HG02588 (cell line): Measurements from ENCODE around the gene ZNHIT2.
A peak's percentile ranks its signal among the peaks of the same experiment; 100 is the strongest.
"Not testable (repeated sequence)": the region's sequence is repeated elsewhere in the genome, so short reads cannot be mapped to it uniquely, and the experiment has no call there.

ENCODE experiments used
- ATAC-seq: cut with Tn5 transposase; IDR thresholded peaks from one replicate; pipeline ENCODE4 v1.9.1; 2021; ENCODE audit warnings: mild to moderate bottlenecking, moderate library complexity; ENCODE audit not compliant: unreplicated experiment

The ZNHIT2 gene

DNA sequence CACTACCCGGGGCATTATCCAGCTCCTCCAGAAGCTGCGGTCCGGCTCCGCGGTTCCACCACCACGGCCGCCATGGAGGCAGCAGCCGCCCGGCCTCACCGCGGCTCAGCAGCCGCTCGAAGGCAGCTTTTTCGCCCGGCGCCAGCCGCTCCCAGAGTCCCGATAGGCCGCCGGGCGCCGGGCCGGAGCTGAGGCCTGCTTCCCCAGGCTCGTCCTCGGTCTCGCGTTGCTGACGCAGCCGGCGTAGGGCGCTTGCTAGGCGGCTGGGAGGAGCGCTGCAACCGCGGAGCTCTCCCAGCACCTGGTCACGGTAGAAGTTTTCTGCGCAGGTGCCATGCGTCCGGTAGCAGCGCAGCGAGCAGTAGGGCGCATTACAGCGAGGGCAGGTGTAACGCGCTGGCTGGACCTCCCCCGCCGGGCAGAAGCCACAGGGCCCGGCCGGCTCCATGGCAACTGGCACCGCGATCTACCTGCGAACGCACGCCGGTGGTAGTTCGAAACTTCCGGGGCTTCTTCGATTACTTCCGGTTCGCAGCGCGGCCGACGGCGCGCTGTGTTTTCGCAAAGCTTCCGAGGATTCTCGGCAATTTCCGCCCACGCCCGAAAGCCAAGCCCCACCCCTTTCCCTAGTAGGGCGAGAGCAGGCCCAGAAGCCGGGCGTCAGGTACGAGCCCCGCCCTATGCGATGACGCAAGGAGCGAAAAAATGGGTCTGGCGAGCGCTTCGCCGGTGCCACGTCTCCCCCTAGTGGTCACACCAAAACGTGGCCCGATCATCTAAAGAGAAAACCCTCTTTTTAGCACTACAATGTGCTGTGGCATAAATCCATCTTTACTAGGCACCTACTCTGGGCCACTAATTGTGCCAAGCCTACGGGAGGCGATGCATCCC, at the start of gene ZNHIT2:
Gene ZNHIT2, minus strand, starts transcription at position 496 of the 891 bp plus-strand sequence. Its CDS starts 48 bp downstream, at position 448.
- peak; percentile 52 for ATAC-seq

DNA sequence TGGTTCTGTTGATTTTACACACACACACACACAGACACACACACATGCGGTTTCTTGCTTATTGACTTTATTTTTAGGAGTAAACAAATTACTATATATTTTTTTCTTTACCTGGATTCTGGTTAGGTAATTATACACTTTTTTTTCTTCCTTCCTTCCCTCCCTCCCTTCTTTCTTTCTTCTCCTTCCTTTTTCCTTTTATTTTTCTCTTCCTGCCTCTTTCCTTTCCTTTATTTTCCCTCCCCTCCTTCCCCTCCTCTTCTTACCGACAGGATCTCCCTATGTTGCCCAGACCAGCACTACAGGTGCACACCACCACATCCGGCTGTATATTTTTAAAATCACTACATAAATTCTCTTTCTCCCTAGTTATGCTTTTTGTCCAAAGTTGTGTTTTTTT, 49.4 kb upstream of the ZNHIT2 start:
- no peak for ATAC-seq

DNA sequence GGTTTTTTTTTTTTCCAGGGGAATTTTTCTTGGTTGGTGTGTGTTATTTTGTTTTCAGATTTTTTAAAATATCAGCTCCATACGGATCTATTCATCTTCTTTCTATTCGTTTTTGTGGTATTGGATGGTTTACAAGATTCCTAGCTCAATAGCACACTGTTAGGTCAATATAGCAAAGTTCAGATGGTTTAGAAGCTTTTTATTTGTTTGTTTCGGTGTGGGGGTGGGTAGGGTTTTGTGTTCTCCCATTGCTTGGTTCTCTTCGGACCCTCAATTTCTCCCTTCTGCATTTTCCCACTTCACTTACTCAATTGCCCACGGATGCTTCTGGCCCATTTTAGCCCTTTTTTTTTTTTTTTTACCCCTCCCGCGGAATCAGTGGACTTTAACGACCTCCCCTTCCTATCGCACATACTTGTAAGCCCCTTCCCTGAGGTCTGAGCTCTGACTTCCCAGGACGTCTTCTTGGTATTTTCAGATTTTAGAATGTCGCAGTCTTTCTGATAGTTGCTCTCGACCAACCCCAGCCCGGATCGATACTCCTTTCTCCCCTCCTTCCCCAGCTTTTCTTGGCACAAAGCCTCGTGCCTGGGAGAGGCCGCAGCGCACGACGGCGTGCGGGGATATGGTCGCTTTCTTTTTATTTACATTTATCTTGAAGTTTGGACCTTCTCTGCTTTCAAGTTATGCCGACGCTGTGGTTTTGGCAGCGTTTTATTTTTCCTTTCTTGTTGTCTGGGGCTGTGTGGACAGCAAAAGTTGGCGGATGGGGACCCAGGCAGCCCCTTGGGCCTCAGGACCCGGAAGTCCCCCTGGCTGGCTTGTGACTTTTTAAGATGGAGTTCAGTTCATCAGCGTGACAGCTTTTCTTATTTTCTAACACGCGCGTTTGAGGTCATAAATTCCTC, 48.2 kb upstream of the ZNHIT2 start:
- ATAC-seq: no peak

DNA sequence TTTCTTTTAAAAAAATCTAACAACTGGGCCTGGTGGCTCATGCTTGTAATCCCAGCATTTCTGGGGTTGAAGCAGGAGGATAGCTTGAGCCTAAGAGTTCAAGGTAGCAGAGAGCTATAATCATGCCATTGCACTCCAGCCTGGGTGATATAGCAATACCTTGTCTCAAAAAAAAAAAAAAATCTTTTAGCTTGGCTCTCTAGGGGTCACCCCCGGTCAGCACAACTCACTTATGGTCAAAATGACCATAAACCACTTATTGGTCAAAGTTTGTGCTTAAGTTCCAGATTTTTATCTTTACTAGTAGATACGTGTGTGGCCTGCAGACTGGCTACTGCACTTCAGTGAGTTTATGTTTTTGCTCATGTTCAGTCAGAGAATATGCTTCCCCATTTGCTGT, 46.2 kb upstream of the ZNHIT2 start:
- no peak for ATAC-seq

DNA sequence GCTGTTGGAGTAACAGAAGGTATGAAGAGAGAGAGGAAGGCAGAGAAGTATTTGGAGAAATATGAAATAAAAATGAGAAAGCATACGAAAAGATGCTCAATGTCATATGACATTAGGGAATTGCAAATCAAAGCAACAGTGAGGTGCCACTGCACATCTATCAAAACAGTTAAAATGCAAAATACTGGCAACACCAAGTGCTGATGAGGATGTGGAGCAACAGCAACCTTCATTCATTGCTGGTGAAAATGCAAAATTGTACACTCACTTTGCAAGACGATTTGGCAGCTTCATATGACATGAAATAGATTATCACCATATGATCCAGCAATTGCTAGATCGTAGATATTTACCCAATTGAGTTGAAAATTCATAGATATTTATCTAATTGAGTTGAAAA, 43.1 kb upstream of the ZNHIT2 start:
- no peak for ATAC-seq

DNA sequence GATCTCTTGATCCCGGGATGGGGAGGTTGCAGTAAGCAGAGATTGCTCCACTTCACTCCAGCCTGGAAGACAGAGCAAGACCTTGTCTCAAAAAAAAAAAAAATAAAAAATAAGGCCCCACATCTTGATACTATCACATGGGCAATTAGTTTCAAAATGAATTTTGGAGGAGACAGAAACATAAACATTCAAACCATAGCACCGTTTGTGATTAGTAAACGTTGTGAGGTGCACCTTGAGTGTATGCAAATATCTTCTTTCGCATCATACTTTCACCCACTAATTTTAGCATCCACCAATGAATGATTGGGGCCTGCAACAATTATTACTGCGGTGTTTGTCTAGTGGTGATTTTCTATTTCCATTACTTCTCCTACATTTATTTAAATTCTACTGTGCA, 41.5 kb upstream of the ZNHIT2 start:
- no peak for ATAC-seq

DNA sequence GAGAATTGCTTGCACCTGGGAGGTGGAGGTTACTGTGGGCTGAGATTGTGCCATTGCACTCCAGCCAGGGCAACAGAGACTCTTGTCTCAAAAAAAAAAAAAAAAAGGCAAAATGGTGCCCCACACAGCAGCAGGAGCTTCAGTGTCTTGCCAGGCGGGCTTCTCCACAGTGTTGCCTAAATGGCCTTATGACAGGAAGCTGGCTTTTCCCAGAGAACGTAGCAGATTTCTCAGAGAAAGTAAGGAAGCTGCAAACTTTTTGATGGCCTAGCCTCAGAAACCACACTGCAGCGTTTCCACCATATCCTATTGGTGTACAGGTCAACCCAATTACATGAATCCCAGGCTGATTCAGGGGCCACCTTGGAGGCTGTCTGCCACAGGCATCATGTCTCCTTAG, 39.8 kb upstream of the ZNHIT2 start:
- ATAC-seq: no peak

DNA sequence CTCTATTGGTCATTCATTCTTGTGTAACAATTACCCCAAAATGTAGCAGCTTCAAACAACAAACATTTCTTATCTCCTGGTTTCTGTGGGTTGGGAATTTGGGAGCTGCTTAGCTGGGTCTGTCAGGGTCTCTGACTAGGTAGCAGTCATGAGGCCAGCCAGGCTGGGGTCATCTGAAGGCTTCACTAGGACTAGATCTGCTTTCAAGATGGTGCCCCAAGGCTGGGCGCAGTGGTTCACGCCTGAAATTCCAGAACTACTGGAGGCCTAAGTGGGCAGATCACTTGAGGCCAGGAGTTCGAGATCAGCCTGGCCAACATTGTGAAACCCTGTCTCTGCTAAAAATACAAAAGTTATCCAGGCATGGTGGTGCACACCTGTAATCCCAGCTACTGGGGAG, 39.4 kb upstream of the ZNHIT2 start:
- no peak for ATAC-seq

DNA sequence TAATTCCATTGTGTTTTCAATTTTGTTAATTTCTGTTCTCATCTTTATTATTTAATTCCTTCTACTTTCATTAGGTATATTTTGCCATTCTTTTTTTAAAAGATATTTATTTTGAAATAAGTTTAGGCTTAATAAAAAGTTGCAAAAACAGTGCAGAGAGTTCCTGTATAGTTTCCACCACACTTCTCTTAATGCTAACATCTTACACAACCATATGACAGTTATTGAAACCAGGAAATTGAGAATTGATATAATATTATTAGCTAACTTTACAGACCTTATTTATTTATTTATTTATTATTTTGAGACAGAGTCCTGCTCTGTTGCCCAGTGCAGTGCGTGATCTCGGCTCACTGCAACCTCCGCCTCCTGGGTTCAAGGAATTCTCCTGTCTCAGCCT, 38.8 kb upstream of the ZNHIT2 start:
- ATAC-seq: no peak

DNA sequence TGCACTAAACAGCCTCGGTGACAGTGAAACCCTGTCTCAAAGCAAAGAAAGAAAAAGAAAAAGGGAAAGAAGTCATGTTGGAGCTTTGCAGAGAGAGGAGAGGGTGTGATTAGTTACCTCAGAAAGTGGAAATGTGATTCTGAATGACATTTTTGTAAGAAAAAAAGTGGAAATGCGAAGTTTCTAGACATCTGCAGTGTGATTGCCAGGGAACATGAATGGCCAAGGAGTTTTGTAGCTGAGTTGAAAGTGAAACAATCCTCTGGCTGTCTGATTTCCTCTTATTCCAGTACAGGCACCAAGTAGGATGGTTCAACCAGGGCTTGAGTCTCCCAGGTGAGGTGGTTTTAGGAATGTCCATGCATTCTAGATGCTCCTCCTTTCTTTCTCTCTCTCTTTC, 34.6 kb upstream of the ZNHIT2 start:
- no peak for ATAC-seq

DNA sequence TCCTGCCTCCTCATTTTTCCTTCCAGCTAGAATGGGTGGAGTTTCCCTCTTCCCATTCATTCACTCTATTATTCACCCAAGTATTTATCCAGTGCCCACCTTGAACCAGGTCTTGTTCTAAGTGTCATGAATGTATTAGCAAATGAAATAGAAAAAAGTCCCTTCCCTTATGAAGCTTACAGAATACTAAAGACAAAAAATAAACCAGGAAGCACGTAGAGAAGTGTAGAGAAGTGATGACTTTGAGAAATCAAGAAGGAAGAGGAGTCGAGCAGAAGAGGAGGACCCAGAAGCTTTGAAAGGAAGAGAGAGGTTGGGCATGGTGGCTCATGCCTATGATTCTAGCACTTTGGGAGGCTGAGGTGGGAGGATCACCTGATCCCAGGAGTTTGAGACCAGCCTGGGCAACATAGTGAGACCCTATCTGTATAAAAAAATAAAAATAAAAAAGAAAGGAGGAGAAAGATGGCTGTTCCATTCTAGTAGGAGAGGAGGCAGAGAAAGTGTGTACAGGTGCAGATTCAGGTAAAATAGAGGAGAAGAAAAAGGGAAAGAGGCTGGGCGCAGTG, 33.9 kb upstream of the ZNHIT2 start:
- ATAC-seq: no peak

DNA sequence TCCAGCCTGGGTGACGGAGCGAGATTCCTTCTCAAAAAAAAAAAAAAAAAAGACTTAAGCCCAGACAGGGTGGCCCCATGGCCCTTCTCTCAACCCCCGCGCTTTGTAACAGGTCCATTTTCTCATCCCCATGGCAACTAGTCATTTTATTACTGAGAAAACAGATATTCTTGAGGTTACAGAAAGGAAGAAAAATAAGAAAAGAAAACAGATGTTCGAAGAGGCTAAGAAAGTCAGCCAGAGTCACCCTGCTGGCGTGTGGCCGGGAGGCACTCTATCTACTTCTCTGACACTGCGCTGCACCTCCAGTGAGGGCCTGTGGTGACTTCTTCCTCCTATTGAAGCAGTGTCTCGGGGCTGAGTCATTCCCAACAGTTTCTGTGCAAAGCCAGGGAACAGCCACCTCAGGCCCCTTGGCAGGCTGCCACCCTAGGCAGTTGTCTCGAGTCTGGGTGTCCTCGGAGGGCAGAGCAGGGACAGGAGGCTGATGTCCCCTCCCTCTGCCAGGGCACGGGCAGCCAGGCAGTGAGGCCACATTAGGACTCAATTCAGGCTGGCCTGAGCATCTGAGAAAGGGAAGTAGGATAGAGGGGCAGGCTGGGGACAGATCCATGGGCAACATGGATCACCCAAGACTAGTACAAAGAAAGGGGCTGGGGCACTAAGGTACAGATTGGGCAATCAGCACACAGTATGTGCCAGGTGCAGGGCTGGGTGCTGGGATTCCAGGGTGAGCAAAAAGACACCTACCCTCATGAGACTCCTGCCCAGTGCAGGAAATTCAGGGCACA, 33.2 kb upstream of the ZNHIT2 start:
- ATAC-seq: no peak

DNA sequence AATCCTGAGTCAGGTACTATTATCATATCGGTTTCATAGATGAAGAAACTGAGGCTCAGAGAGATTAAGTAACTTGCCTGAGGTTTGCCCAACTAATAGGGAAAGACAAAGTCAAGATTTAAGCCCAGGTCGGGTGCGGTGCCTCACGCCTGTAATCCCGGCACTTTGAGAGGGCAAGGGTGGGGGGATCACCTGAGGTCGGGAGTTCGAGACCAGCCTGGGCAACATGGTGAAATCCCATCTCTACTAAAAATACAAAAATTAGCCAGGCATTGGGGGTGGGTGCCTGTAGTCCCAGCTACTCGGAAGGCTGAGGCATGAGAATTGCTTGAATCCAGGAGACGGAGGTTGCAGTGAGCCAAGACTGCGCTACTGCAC, 32.6 kb upstream of the ZNHIT2 start:
- not testable (repeated sequence) for ATAC-seq

DNA sequence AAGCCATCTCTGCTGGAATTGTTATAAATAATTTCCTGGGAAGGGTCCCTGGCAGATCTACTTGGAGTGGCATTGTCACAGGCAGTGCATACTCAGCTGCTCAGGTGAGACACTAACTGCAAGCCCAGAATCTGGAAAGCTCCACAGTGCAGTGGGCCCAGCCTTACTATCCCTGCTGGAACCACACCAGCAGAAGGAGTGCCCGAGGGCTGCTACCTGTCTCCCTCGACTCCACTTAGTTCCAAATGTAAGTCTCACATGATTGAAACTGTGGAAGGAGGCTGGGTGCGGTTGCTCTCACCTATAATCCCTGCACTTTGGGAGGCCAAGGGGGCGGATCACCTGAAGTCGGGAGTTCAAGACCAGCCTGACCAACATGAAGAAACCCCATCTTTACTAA, 31.2 kb upstream of the ZNHIT2 start:
- no peak for ATAC-seq

DNA sequence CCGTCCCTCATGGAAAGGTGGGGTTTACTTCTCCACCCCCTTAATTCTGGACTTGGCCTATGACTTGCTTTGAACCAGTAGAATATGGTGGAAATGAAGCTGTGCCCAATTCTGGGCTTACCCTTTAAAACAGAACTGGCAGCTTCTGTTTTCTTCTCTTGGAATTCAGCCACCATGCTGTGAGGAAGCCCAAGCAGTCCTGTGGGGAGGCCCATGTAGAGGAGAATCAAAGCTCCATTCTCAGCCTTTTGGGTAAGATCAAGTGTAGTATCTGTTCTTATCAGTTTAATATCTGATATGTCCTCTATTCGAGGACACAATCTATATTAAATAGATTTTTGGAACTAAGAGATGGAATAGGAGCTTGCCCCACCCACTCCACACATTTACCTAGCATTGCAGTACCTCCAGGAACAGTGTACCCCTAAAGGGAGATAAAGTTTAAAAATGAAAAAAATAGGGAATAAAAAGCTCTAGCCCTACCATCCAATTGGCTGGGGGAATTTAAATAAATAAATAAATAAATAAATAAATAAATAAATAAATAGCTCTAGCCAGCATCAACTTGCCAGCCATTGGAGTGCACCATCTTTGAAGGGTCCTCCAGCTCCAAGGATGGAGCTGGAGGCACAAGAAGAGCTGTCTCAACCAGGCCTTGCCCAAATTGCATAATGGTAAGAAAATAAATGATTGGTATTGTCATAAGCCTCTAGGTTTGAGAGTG, 30.0 kb upstream of the ZNHIT2 start:
- ATAC-seq: no peak

DNA sequence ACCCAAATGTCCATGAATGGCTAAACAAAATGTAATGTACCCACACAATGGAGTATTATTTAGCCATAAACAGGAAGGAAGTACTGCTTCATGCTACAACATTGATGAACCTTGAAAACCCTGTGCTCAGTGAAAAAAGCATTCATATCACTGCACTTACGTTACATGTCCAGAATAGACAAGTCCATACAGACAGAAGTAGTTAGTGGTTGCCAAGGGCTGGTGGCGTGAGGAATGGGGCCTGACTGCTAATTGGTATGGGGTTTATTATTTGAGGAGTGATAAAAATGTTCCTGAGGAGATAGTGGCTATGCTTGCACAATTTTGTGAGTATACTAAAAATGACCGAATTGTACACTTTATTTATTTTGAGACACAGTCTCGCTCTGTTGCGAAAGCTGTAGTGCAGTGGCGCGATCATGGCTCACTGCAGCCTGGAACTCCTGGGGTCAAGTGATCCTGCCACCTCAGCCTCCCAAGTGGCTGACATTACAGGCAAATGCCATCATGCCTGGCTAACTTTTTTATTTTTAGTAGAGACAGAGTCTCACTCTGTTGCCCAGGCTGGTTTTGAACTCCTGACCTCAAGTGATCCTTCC, 24.5 kb upstream of the ZNHIT2 start:
- ATAC-seq: no peak

DNA sequence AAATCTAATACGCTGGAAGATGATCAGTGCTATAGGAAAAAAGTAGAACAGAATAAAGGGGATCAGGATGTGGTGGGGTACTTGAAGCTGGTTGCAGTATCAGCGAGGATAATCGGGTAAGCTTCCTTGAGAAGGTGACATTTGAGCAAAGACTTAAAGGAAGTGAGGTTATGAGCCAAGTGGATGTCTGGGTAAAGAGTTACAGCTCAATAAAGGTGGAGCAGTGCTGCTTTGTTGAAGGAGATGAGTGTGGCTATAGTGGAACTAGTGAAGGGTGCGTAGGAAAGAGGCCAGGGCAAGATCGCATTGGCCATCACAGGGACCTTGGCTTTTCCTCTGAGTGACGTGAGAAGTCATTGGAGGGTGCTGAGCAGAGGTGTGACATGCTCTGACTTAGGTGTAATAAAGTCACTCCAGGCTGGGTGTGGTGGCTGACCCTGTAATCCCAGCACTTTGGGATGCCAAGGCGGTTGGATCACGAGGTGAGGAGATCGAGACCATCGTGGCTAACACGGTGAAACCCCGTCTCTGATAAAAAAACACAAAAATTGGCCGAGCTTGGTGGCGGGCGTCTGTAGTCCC, 19.1 kb upstream of the ZNHIT2 start:
- no peak for ATAC-seq

DNA sequence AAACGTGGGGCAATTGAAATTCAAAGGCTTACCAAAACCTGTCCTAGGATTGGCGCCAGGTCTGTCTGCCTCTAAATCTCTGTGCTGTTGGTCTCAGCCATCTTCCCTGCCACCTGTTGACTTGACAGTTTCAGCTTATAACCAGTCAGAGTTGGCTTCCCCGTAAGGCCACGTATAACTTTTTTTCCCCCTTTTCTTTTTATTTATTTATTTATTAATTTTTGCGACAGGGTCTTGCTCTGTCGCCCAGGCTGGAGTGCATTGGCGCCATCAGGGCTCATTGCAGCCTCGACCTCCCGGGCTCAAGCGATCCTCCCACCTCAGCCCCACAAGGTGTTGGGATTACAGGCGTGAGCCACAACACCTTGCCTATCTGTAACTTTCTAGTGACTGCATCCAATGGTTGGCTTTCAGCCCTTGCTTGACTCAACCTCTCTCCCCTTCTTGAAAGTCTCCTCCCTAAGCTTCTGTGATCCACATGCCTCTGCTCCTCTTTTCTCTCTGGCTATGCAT, 18.2 kb upstream of the ZNHIT2 start:
- ATAC-seq: no peak

DNA sequence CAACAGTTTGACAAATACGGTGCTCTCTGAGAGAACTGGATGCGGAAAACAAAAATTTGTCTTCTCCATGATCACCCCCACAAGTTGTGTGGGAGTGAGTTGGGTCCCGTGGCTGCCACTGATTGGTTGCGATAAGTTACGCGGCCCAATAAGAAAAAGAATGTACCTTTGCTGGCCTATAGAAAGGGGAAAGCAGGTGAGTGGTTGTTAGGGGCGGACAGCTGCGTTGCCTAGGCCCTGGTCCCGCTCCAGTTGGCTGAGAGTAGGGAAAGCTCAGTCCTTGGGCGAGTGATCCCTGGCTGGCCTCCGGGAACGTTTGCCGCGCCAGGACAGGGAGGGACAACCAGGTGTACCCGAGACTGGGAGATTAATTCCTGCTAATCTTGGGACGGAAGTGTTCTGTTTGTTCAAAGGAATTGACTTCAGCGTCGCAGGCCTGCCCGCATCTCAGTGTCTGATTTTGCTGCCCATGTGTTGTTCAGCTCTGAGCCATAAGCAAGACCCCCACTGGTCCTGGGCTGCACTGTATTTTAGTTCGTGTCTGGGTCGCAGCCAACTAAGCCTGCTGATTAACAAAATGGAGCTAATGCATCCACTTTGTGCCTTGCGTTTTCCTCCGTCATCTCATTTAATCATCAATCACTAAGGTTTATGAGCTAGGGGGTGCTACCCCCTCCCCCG, 17.6 kb upstream of the ZNHIT2 start:
- ATAC-seq: peak; percentile 61
